ENCODE results near the gene HMGXB3. TPM values are rescaled to one million over a fixed set of nuclear protein-coding genes. Genes with fewer than 3 reads are reported as not detected.

HMGXB3 gene
- total and polyA plus RNA-seq, 2 of the 13 experiments (the other 11 are each of a cell fraction or from before 2014, with no cell fraction given), result 18.8 to 23.8 TPM

DNA sequence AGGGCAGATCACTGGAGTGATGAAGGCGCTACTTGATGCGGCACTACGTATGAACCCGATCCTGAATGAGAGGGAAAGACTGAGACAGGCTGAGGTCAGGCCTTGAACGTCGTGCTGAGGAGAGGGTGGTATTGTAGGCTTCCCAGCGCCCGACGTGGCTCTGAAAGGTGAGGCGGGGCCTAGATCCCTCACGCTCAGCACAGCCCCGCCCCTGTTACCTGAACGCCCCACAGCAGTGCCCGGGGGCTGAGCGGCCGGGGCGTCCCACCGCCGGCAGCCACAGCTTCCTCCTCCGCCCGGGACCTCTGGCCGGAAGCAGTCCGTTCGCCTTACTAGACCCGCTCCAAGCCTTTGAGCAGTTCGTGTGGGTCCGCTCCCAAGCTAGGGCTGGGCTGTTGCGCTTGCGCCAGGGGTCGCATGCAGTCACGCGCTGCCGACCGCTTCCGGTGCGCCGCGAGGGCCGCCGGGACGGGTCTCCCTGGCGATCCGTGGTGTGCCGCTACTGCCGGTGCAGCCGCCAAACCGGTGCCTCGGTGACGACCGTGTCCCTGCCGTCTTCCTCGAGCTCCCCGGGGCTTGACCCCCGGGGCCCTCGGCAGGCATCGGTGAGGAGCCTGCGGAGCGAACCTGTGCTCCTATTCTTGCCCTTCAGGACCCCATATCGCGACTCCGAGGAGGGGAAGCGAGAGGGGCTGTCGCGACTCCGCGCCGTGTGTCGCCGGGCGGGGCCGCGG lies at the start of gene HMGXB3, which contains the start of gene TIGD6 (continued):
- TF ChIP-seq ONECUT2 (CRISPR knock-in tag; IDR thresholded peaks at IDR 0.05), result no peak
- TF ChIP-seq, protein P1, sequence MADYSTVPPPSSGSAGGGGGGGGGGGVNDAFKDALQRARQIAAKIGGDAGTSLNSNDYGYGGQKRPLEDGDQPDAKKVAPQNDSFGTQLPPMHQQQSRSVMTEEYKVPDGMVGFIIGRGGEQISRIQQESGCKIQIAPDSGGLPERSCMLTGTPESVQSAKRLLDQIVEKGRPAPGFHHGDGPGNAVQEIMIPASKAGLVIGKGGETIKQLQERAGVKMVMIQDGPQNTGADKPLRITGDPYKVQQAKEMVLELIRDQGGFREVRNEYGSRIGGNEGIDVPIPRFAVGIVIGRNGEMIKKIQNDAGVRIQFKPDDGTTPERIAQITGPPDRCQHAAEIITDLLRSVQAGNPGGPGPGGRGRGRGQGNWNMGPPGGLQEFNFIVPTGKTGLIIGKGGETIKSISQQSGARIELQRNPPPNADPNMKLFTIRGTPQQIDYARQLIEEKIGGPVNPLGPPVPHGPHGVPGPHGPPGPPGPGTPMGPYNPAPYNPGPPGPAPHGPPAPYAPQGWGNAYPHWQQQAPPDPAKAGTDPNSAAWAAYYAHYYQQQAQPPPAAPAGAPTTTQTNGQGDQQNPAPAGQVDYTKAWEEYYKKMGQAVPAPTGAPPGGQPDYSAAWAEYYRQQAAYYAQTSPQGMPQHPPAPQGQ (CRISPR knock-in tag; IDR thresholded peaks at IDR 0.05; ENCODE audit: borderline replicate concordance), result no peak
- no peak for TF ChIP-seq SOX13 (IDR thresholded peaks at IDR 0.05)
- TF ChIP-seq SOX13 (CRISPR knock-in tag; conservative IDR thresholded peaks at IDR 0.05 in 1 of 2, IDR thresholded peaks at IDR 0.05 in 1 of 2), result peak in 1 of 2 experiments; percentile 17; a peak in 1 of 4 replicates
- no peak for TF ChIP-seq EHMT2 (IDR thresholded peaks at IDR 0.05; ENCODE audit: borderline replicate concordance, low read depth, low read length)
- TF ChIP-seq, protein P2, sequence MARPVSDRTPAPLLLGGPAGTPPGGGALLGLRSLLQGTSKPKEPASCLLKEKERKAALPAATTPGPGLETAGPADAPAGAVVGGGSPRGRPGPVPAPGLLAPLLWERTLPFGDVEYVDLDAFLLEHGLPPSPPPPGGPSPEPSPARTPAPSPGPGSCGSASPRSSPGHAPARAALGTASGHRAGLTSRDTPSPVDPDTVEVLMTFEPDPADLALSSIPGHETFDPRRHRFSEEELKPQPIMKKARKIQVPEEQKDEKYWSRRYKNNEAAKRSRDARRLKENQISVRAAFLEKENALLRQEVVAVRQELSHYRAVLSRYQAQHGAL (CRISPR knock-in tag; IDR thresholded peaks at IDR 0.05; ENCODE audit: not compliant biosample characterization), result no peak
- TF ChIP-seq, protein P3, sequence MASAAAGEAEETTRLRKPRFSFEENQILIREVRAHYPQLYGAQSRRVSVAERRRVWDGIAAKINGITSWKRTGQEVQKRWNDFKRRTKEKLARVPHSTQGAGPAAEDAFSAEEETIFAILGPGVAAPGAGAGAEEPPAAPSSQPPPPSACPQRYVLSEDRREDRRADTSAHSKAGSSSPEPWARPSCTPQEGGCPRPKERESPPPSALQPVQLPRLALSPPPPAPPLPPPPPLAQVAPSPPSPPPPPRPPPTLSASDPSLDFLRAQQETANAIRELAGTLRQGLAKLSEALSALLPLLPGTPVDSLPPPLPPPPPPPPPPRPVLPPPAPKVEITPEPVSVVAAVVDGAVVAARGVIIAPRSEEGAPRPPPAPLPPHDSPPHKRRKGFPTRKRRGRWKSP (CRISPR knock-in tag; IDR thresholded peaks at IDR 0.05), result peak; percentile 71; the same call in 1 of the 2 replicates
- TF ChIP-seq, protein P4, sequence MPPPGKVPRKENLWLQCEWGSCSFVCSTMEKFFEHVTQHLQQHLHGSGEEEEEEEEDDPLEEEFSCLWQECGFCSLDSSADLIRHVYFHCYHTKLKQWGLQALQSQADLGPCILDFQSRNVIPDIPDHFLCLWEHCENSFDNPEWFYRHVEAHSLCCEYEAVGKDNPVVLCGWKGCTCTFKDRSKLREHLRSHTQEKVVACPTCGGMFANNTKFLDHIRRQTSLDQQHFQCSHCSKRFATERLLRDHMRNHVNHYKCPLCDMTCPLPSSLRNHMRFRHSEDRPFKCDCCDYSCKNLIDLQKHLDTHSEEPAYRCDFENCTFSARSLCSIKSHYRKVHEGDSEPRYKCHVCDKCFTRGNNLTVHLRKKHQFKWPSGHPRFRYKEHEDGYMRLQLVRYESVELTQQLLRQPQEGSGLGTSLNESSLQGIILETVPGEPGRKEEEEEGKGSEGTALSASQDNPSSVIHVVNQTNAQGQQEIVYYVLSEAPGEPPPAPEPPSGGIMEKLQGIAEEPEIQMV (CRISPR knock-in tag; IDR thresholded peaks at IDR 0.05; ENCODE audit: low read depth), result peak; percentile 95
- TF ChIP-seq, protein P5, sequence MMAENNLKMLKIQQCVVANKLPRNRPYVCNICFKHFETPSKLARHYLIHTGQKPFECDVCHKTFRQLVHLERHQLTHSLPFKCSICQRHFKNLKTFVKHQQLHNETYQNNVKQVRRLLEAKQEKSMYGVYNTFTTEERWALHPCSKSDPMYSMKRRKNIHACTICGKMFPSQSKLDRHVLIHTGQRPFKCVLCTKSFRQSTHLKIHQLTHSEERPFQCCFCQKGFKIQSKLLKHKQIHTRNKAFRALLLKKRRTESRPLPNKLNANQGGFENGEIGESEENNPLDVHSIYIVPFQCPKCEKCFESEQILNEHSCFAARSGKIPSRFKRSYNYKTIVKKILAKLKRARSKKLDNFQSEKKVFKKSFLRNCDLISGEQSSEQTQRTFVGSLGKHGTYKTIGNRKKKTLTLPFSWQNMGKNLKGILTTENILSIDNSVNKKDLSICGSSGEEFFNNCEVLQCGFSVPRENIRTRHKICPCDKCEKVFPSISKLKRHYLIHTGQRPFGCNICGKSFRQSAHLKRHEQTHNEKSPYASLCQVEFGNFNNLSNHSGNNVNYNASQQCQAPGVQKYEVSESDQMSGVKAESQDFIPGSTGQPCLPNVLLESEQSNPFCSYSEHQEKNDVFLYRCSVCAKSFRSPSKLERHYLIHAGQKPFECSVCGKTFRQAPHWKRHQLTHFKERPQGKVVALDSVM (CRISPR knock-in tag; IDR thresholded peaks at IDR 0.05), result peak; percentile 56; the same call in 1 of the 2 replicates
- TF ChIP-seq ZNF207 (IDR thresholded peaks at IDR 0.05; ENCODE audit: borderline replicate concordance), result no peak
- TF ChIP-seq, protein P6, sequence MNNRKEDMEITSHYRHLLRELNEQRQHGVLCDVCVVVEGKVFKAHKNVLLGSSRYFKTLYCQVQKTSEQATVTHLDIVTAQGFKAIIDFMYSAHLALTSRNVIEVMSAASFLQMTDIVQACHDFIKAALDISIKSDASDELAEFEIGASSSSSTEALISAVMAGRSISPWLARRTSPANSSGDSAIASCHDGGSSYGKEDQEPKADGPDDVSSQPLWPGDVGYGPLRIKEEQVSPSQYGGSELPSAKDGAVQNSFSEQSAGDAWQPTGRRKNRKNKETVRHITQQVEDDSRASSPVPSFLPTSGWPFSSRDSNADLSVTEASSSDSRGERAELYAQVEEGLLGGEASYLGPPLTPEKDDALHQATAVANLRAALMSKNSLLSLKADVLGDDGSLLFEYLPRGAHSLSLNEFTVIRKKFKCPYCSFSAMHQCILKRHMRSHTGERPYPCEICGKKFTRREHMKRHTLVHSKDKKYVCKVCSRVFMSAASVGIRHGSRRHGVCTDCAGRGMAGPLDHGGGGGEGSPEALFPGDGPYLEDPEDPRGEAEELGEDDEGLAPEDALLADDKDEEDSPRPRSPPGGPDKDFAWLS (CRISPR knock-in tag; IDR thresholded peaks at IDR 0.05; ENCODE audit: borderline replicate concordance), result no peak
- peak; percentile 35; the same call in 1 of the 2 replicates for TF ChIP-seq RAD21 (CRISPR knock-in tag; IDR thresholded peaks at IDR 0.05)
- TF ChIP-seq ZNF546 (CRISPR knock-in tag; conservative IDR thresholded peaks at IDR 0.05), result no peak; the same call in 1 of the 2 replicates
- TF ChIP-seq STAG1 (CRISPR knock-in tag; IDR thresholded peaks at IDR 0.05), result no peak
- TF ChIP-seq SIN3B (IDR thresholded peaks at IDR 0.05; ENCODE audit: low read length), result peak; percentile 74; the same call in 1 of the 2 replicates
- TF ChIP-seq, protein P7, sequence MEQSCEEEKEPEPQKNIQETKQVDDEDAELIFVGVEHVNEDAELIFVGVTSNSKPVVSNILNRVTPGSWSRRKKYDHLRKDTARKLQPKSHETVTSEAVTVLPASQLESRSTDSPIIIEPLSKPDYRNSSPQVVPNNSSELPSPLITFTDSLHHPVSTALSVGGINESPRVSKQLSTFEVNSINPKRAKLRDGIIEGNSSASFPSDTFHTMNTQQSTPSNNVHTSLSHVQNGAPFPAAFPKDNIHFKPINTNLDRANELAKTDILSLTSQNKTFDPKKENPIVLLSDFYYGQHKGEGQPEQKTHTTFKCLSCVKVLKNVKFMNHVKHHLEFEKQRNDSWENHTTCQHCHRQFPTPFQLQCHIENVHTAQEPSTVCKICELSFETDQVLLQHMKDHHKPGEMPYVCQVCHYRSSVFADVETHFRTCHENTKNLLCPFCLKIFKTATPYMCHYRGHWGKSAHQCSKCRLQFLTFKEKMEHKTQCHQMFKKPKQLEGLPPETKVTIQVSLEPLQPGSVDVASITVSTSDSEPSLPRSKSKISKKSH (CRISPR knock-in tag; IDR thresholded peaks at IDR 0.05; ENCODE audit: borderline replicate concordance), result no peak; the same call in 1 of the 2 replicates
- TF ChIP-seq PHF21A (CRISPR knock-in tag; IDR thresholded peaks at IDR 0.05), result peak; percentile 89
